ENCODE measurements around the gene NCK2. TPM values are rescaled to one million over a fixed set of nuclear protein-coding genes. Genes with fewer than 3 reads are reported as not detected.
A peak's percentile ranks its signal among the peaks of the same experiment; 100 is the strongest.

The NCK2 gene
- total and polyA plus RNA-seq, 10 of the 15 experiments (the other 5 are each of a cell fraction or from before 2014, with no cell fraction given): 1.2 to 30.9 (median 14.1) TPM

GRCh38 chr2:105753380-105753779, 8.7 kb downstream of the NCK2 start:
- no peaks in the 10 kb centered on the region for H3K9me3 ChIP-seq (replicated peaks; ENCODE audit: control insufficient read depth, insufficient read depth, low read length)
- intact Hi-C loops (cut with micrococcal nuclease; ENCODE audit: unreplicated experiment): no loop called here
- BruUV-seq (replicated peaks): no TSS peak
- no peaks in the 10 kb centered on the region for H3K27me3 ChIP-seq (replicated peaks in 1 of 2; ENCODE audit: control insufficient read depth in 2 of 2, insufficient read depth in 2 of 2, low read length in 1 of 2)
- H3K4me2 ChIP-seq (ENCODE audit: control insufficient read depth, insufficient read depth): peak overlapping the region; percentile 48
- H4K20me1 ChIP-seq (ENCODE audit: control insufficient read depth, insufficient read depth): no peaks in the 10 kb centered on the region; the same call in 1 of the 2 replicates
- ChIA-PET POLR2A (interaction anchor here (1.1 kb wide), 1 partner anchor 46 kb away, joined by 3 read pairs; no protein-coding TSS in a partner anchor), CTCF (interaction anchor here (1.0 kb wide), 1 partner anchor 176 kb away, joined by 4 read pairs; no protein-coding TSS in a partner anchor), SMC1A (ENCODE audit: uncharacterized antibody, unreplicated experiment) (interaction anchor here (0.7 to 6.2 kb wide), 9 partner anchors 8 to 123 kb away, joined by 3 to 49 read pairs (median 4); no protein-coding TSS in a partner anchor), RAD21 (ENCODE audit: unreplicated experiment) (interaction anchor here (0.6 to 5.8 kb wide), 5 partner anchors 22 to 620 kb away, joined by 3 to 37 read pairs (median 3); no protein-coding TSS in a partner anchor)
- ATAC-seq: no peak
- in situ Hi-C loops (cut with MboI): no loop called here
- FAIRE-seq: no peak
- no peak for DNase-seq (ENCODE audit: low read depth, low spot score)
- H3K4me3 ChIP-seq: no peak overlapping the region
- no peak for TF ChIP-seq BCL3 (IDR thresholded peaks at IDR 0.05; ENCODE audit: borderline replicate concordance, insufficient read depth, low read depth, low read length, poor library complexity, severe bottlenecking)
- TF ChIP-seq GABPA (IDR thresholded peaks at IDR 0.05; ENCODE audit: low read depth): no peak
- TF ChIP-seq USF2 (IDR thresholded peaks at IDR 0.05; ENCODE audit: borderline replicate concordance, low read depth, low read length): no peak
- no peak for TF ChIP-seq NKRF (conservative IDR thresholded peaks at IDR 0.05)
- no peak for TF ChIP-seq REST (IDR thresholded peaks at IDR 0.05; ENCODE audit: low read depth, low read length)
- no peak for TF ChIP-seq CBX5 (IDR thresholded peaks at IDR 0.05; ENCODE audit: low read depth)
- TF ChIP-seq LARP7 (IDR thresholded peaks at IDR 0.05): no peak
- WGBS (ENCODE audit: insufficient coverage, insufficient replicate concordance, low lambda C conversion rate, missing lambda C conversion rate): 61% methylated on average over 2 of the region's 2 CpGs
- H3K79me2 ChIP-seq (ENCODE audit: control insufficient read depth, insufficient read depth, low read length): peaks cover 82% of the 10 kb centered on the region
- no peak overlapping the region for H2AFZ ChIP-seq (ENCODE audit: control insufficient read depth, low read depth, low read length)
- H3K36me3 ChIP-seq (ENCODE audit: control insufficient read depth in 2 of 2, insufficient read depth in 2 of 2, low read length in 1 of 2): no peaks in the 10 kb centered on the region; a peak in 1 of 4 replicates
- H3K9ac ChIP-seq (ENCODE audit: control insufficient read depth, insufficient read depth, low read length): no peak overlapping the region
- H3K27ac ChIP-seq (ENCODE audit: control insufficient read depth, insufficient read depth): peak overlapping the region; percentile 49
- H3K4me1 ChIP-seq (ENCODE audit: control insufficient read depth, insufficient read depth, low read length): peaks cover 33% of the 10 kb centered on the region

Data from GM12878 (cell line).